ENCODE data around the gene IFIH1. TPM values are rescaled to one million over a fixed set of nuclear protein-coding genes. Genes with fewer than 3 reads are reported as not detected.

The IFIH1 gene
- total RNA-seq, 1 experiment from 2014 or later, result 4.2 TPM

GRCh38 chr2:162317058-162317742 lies 1.3 kb downstream of the IFIH1 start:
- DNase-seq (ENCODE audit: low read depth, low spot score), result no peak
- in situ Hi-C loops (cut with HindIII; ENCODE audit: low pct_unique_long_range_greater_than_20kb, low sequenced_read_pairs), result no loop called here

- in situ Hi-C loops (cut with HindIII; ENCODE audit: low pct_unique_long_range_greater_than_20kb, low sequenced_read_pairs), result no loop called here
- no peak for DNase-seq (ENCODE audit: low read depth, low spot score)
Measured at GRCh38 chr2:162316590-162316989, 1.9 kb downstream of the IFIH1 start.

GRCh38 chr2:162315938-162316337 lies 2.5 kb downstream of the IFIH1 start:
- DNase-seq (ENCODE audit: low read depth, low spot score), result no peak
- in situ Hi-C loops (cut with HindIII; ENCODE audit: low pct_unique_long_range_greater_than_20kb, low sequenced_read_pairs), result no loop called here

- in situ Hi-C loops (cut with HindIII; ENCODE audit: low pct_unique_long_range_greater_than_20kb, low sequenced_read_pairs), result no loop called here
- DNase-seq (ENCODE audit: low read depth, low spot score), result no peak
Measured at GRCh38 chr2:162312853-162313252, 5.6 kb downstream of the IFIH1 start.

GRCh38 chr2:162308747-162309503 lies 9.6 kb downstream of the IFIH1 start:
- in situ Hi-C loops (cut with HindIII; ENCODE audit: low pct_unique_long_range_greater_than_20kb, low sequenced_read_pairs), result no loop called here
- no peak for DNase-seq (ENCODE audit: low read depth, low spot score)

GRCh38 chr2:162305901-162306300 lies 12.6 kb downstream of the IFIH1 start:
- no peak for DNase-seq (ENCODE audit: low read depth, low spot score)
- in situ Hi-C loops (cut with HindIII; ENCODE audit: low pct_unique_long_range_greater_than_20kb, low sequenced_read_pairs), result no loop called here

- no peak for DNase-seq (ENCODE audit: low read depth, low spot score)
- in situ Hi-C loops (cut with HindIII; ENCODE audit: low pct_unique_long_range_greater_than_20kb, low sequenced_read_pairs), result no loop called here
Measured at GRCh38 chr2:162301877-162302276, 16.6 kb downstream of the IFIH1 start.

- peak; percentile 67 for DNase-seq (ENCODE audit: low read depth, low spot score)
- in situ Hi-C loops (cut with HindIII; ENCODE audit: low pct_unique_long_range_greater_than_20kb, low sequenced_read_pairs), result no loop called here
Measured at GRCh38 chr2:162301151-162301804, 17.2 kb downstream of the IFIH1 start.

- in situ Hi-C loops (cut with HindIII; ENCODE audit: low pct_unique_long_range_greater_than_20kb, low sequenced_read_pairs), result no loop called here
- no peak for DNase-seq (ENCODE audit: low read depth, low spot score)
Measured at GRCh38 chr2:162300266-162300665, 18.2 kb downstream of the IFIH1 start.

- in situ Hi-C loops (cut with HindIII; ENCODE audit: low pct_unique_long_range_greater_than_20kb, low sequenced_read_pairs), result loop anchor here (10.0 kb wide), 1 partner anchor 154 kb away; no protein-coding TSS in a partner anchor
- no peak for DNase-seq (ENCODE audit: low read depth, low spot score)
Measured at GRCh38 chr2:162298669-162299335, 19.7 kb downstream of the IFIH1 start.

GRCh38 chr2:162297925-162298552 lies 20.4 kb downstream of the IFIH1 start:
- in situ Hi-C loops (cut with HindIII; ENCODE audit: low pct_unique_long_range_greater_than_20kb, low sequenced_read_pairs), result loop anchor here (10.0 kb wide), 1 partner anchor 153 kb away; no protein-coding TSS in a partner anchor
- DNase-seq (ENCODE audit: low read depth, low spot score), result peak; percentile 84

- no peak for DNase-seq (ENCODE audit: low read depth, low spot score)
- in situ Hi-C loops (cut with HindIII; ENCODE audit: low pct_unique_long_range_greater_than_20kb, low sequenced_read_pairs), result loop anchor here (10.0 kb wide), 1 partner anchor 150 kb away; no protein-coding TSS in a partner anchor
Measured at GRCh38 chr2:162295009-162295408, 23.5 kb downstream of the IFIH1 start.

GRCh38 chr2:162293122-162293786 lies 25.2 kb downstream of the IFIH1 start:
- no peak for DNase-seq (ENCODE audit: low read depth, low spot score)
- in situ Hi-C loops (cut with HindIII; ENCODE audit: low pct_unique_long_range_greater_than_20kb, low sequenced_read_pairs), result loop anchor here (10.0 kb wide), 1 partner anchor 148 kb away; no protein-coding TSS in a partner anchor

GRCh38 chr2:162291748-162292147 lies 26.7 kb downstream of the IFIH1 start:
- no peak for DNase-seq (ENCODE audit: low read depth, low spot score)
- in situ Hi-C loops (cut with HindIII; ENCODE audit: low pct_unique_long_range_greater_than_20kb, low sequenced_read_pairs), result loop anchor here (10.0 kb wide), 1 partner anchor 147 kb away; no protein-coding TSS in a partner anchor

- in situ Hi-C loops (cut with HindIII; ENCODE audit: low pct_unique_long_range_greater_than_20kb, low sequenced_read_pairs), result no loop called here
Measured at GRCh38 chr2:162282765-162283425, 35.6 kb downstream of the IFIH1 start.

GRCh38 chr2:162280654-162281053 lies 37.8 kb downstream of the IFIH1 start:
- in situ Hi-C loops (cut with HindIII; ENCODE audit: low pct_unique_long_range_greater_than_20kb, low sequenced_read_pairs), result no loop called here
- no peak for DNase-seq (ENCODE audit: low read depth, low spot score)

More at GRCh38 chr2:162282765-162283425, 35.6 kb downstream of the IFIH1 start:
- DNase-seq (ENCODE audit: low read depth, low spot score), result no peak

All from SK-MEL-5 (cell line).